CD4-positive, alpha-beta T cell treated with Interleukin-12 subunit alpha and Interleukin-12 subunit beta, for 1 hour (primary cell): ENCODE measurements around the gene TECR.
"Not testable (repeated sequence)": the region's sequence is repeated elsewhere in the genome, so short reads cannot be mapped to it uniquely, and the experiment has no call there.

ENCODE experiments used
- DNase-seq: peaks from one replicate; pipeline ENCODE4 v3.0.0-alpha.2; 2020

Gene TECR

DNA sequence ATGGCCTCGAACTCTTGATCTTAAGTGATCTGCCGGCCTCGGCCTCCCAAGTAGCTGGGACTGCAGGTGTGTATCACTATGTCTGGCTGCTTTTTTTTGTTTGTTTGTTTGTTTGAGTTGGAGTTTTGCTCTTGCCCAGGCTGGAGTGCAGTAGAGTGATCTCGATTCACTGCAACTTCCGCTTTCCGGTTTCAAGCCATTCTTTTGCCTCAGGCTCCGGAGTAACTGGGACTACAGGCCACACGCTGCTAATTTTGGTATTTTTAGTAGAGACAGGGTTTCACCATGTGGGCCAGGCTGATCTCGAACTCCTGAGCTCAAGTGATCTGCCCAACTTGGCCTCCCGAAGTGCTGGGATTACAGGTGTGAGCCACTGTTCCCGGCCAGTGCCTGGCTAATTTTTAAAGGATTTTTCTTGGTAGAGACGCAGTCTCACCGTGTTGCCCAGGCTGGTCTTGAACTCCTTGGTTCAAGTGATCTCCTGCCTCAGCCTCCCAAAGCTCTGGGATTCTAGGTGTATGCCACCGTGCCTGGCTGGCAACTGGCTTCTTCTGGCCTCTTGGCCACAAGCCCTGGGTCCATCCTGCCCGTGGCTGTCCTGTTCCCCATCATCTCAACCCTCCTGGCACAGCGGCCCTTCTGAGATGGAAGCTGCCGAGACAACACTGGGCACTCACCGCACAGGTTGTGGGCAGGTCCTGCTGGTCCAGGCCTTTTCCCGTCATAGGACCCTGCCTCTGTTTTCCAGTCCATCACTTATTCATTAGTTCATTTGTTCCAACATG, 11.5 kb downstream of the TECR start:
- DNase-seq, result no peak

DNA sequence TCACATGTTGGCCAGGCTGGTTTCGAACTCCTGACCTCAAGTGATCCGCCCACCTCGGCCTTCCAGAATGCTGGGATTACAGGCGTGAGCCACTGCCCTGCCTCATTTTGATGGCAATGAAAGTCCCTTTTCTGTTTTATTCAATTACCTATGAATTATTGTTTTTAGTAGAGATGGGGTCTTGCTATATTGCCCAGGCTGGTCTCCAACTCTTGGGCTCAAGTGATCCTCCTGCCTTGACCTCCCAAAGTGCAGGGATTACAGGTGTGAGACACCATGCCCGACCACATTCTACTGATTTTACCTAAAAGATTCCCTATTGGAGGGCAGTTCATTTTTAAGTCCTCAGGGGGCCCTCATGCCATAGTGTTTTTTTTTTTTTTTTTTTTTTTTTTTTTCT, 12.6 kb downstream of the TECR start:
- DNase-seq, result not testable (repeated sequence)

DNA sequence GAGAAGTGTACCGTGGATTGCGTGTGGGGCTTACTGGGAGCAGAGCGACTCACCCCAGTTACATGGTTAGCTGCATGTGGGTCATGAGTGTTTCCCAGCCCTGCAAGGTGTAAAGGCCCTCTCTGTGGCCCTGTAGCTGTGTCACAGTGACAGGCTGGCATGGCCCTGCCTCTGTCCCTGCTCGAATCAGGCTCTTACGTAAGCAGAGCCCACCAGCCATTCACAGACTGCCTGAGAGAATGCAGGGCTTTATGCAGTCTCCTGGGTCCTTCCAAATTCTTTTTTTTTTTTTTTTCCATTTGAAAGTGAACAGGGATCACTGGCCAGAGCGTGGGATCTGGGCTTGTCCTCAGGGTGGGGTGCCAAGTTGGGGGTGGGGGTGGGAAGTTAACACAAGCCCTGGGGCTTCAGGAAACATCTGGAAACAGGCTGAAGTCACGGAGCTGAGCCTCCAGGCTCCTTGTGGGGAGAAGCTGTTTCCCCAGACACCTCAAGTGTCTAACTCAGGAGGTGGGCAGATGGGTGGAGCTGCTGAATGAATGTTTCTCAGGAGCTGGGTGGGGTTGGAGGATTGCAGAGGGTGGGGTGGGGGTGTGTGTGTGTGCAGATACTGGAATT, 13.4 kb downstream of the TECR start:
- no peak for DNase-seq

DNA sequence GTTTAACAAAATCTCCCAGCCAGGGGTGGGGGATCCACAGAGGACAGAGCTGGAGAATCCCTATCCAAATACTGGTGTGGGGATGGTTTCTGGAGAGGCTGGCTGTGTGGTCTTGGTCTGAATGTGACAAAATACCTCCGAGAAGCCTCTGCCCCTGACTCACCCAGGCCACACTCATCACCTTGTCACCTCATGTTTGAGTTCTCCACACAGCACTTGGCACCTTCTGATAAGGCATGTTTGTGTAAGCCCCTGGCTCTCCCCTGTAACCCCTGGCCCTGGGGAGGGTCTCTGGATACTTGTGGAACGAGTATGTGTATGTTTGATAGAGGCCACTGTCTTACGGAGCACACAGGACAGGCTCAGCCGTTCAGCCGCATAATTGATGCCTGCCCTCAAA, 14.7 kb downstream of the TECR start:
- DNase-seq, result no peak

GRCh38 chr19:14544977-14545715, 15.8 kb downstream of the TECR start:
- DNase-seq, result no peak

- DNase-seq, result no peak
These were observed 16.3 kb downstream of the TECR start for GRCh38 chr19:14545716-14546082.

DNA sequence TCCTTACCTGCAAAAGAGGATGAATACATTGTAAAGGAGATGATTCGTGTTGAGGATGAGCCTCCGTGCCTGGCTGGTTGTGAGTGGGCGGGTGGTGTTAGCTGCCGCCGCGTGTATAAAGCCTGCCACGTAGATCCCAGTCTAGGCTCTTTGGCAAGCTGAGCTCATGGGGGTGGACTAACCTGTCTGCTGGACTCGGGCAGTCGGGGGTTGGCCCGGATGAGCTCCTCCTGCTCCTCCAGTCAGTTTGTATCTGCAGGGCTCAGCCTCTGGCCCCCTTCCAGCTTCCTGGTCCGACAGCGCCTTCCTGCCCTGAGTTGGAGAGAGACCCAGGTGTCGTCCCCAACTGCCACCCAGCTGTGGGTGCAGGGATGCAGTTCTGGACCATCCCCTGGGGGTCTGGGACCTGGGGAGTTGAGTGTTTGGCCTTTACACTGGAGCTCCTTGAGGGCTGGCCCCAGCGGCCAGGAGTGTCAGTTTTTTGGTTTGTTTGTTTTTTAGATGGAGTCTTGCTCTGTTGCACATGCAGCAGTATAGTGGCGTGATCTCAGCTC, 20.9 kb downstream of the TECR start:
- no peak for DNase-seq

GRCh38 chr19:14551134-14552005, 22.0 kb downstream of the TECR start:
- peak; percentile 83 for DNase-seq

DNA sequence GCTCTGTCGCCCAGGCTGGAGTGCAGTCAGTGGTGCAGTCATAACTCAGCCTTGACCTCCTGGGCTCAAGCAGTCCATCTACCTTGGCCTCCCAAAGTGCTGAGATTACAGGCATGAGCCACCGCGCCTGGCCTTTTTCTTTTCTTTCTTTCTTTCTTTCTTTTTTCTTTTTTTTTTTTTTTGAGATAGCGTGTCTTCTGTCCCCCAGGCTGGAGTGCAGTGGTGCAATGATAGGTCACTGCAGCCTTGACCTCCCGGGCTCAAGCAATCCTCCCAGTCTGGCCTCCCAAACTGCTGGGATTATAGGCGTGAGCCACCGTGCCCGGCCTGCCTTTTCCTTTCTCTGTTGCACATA, 22.6 kb downstream of the TECR start:
- not testable (repeated sequence) for DNase-seq

DNA sequence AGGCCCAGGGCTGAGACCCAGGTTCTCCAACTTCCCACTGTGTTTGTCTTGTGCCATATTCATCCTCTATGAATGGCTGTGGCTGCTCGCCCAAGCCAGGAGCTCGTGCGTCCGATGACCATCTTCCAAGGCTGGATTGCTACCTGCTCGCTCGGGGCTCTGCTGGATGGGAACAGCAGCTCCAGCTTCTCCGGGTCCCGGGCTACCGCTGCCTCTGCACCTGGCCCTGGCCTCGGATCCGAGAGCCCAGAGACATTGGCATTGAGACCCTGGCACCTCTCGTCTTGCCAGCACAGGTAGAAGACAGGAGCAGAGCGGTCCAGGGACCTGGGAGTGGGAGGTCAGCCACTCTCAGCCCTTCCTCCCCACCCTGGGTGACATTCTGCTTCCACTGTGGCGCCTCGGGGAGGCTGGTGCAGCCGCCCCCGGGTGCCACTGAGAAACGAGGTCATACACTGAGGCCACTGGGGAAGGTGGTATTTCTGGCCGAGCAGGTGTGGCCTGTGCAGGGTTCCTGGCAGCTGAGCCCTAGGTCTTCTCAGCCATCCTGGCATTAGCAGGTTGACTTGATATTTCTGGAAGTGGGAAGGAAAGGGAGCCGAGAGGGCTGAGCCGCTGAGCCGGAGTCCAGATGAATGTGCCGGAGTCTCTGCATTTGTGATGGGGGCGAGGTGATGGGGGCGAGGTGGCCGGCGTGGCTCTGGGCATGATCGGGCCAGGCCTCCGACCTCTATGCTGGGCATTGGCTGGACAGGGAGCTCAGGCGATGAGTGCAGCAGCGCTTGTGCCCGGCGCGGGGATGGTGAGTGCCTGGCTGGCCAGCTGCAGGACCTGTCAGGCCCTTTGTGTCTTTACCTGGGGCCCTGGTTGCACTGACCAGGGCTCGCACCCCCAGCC, 23.9 kb downstream of the TECR start:
- no peak for DNase-seq

DNA sequence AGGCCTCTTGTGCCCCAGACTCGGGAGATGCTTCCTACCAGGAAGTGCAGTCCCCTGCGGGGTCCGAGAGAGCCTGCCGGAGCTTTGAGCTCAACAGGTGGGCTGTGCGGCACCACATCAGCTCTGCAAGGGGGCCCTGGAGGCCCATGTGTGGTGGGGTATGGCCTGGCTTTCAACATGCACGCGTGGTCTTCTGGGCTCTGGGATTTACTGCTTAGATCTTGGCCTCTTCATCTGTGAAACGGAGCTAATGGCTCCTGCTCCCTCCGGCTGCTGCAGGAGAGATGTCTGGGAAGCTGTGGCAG, 24.5 kb downstream of the TECR start:
- DNase-seq, result no peak

DNA sequence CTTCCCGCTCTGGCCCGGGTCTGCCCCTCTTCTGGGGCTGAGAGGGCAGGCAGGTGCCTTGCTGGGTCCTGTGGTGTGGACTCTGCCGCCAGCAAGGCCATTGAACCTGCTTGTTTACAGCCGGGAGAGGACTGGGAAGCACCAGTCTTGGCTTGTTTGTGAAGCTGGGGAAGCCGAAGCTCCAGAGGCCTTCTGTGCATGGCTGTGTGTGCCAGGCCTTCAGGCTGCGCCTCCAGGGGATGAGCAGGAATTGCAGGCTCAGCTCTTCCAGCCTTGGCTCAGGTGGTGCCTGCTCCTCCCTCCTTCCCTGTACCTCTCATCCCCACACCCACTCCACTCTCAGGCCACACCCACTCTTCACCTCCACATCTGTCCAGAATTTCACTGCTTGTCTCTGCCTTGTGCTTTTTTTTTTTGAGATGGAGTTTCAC, 25.0 kb downstream of the TECR start:
- no peak for DNase-seq

DNA sequence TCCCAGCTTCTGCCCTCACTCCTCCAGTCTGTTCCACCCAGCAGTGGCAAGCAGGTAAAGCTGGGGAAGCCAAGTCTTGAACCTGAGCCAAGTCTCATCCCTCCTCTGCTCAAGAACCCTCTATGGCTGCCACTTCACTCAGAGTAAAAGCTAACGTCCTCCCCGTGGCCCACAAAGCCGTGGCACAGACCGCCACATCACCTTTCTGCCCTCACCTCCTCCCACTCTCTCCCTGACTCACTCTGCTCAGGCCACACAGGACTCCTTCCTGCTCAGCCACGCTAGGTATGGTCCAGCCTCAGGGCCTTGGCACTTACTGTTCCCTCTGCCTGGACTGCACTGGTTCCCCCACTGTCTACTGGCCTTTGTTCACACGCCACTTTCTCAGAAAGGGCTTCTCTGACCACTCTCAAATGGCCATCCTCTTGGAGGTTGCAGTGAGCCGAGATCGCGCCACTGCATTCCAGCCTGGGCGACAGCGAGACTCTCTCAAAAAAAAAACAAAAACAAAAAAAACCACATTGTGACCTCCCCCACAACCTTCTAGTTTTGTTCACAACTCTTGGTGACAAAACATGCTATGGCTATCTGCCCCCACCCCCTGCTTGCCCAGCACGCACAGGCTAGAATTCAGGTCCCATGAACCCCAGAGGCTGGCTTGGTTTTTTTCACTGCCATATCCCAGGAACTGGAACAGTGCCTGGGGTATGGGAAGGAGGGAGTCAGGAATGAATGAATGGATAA, 26.7 kb downstream of the TECR start:
- DNase-seq, result no peak

DNA sequence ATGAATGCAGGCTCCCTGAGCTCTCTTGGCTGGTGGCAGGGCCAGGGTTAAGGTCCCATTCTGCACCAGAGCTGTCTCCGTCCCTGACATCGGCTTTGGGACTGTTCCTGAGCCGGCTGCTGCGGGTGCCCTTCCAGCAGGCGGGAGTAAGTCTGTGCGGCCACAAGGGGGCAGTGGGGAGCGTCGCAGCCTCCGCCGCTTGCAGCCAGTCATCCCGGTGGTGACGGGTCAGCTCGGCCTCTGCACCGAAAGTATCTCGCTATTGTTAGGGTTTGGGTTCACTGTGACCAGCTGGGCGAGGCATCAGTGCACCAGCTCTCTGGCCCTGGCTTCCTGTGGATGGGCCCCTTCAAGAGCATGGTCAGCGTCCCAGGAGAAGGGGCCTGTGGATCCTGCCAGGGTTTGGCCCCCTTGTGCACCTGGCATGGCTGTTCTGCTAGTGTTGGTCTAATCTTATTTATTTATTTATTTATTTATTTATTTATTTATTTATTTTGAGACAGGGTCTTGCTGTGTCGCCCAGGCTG, 27.3 kb downstream of the TECR start:
- DNase-seq, result peak; percentile 78

DNA sequence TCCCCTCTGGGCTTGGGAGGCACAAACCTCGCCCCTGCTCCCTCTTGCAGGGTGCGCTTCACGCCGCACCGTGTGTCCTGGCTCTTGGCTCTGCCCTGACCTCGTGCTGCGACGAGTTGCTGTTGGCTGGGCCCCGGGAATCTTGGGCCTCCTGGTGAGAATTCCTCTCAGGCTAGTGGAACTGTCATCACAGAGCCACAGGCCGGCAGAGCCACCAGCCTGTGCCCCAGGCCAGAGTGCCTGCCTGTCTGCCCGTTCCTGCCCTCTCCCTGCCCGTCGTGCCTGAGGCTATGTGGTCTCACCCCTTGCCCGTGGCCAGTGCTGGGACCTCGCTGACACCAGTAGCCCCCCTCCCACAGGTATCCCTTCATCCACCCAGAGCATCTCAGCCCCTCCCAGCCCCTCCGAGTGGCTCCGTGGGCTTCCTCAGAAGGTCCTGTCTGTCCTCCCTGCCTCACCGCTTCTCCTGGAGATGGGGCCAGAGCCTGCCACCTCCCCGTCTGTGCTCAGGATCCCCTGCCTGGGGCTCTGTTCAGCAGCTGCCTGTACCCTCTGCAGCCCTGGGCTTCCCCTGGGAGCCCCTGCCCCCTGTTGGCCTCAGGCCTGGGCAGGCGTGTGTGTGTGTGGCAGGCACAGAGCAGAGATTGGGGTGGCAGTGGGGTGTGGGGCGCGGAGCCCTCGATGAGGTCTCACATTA, 29.1 kb downstream of the TECR start:
- DNase-seq, result no peak

- DNase-seq, result no peak
These were observed 30.8 kb downstream of the TECR start for GRCh38 chr19:14559916-14560775.

DNA sequence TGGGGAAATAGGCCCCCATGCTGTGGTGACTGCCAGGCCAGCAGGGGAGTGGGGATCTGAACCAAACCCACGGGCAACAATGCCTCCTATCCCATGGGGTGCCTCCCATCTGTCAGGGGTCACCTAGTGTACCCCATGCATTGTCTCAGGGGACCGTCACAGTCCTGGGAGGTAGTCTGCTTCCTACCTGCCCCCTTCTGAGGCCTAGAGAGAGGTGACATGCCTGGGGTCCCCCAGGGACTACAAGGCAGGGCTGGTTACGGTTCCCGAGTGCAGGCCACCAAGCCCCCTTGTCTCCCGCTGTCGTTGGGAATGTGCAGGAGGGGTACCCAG, 31.3 kb downstream of the TECR start:
- no peak for DNase-seq

- no peak for DNase-seq
These were observed 31.9 kb downstream of the TECR start for GRCh38 chr19:14561249-14561648.

- DNase-seq, result peak; percentile 43
These were observed 32.5 kb downstream of the TECR start for GRCh38 chr19:14561847-14562351.
